ENCODE measurements around the gene CCDC174.
"Not testable (repeated sequence)": the region's sequence is repeated elsewhere in the genome, so short reads cannot be mapped to it uniquely, and the experiment has no call there.

DNA sequence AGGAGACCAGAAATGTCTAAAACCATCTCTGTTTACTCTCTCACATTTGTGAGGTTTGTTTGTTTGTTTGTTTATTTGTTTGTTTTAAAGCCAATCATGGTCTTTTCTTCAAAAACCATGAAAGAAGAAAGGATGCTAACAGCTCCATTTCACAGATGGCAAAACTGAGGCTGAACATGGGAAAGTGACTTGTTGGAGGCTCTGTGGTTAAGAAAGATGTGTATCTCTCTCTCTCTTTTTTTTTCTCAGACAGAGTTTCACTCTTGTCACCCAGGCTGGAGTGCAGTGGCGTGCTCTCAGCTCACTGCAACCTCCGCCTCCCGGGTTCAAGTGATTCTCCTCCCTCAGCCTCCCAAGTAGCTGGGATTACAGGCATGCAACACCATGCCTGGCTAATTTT lies 42.5 kb upstream of the CCDC174 start:
- TF ChIP-seq POLR2AphosphoS5 (IDR thresholded peaks at IDR 0.05; ENCODE audit: low read depth, low read length); POLR2A (IDR thresholded peaks at IDR 0.05; ENCODE audit: low read depth, low read length); TAF1 (IDR thresholded peaks at IDR 0.05; ENCODE audit: low read depth, low read length); PAX5 (IDR thresholded peaks at IDR 0.05; ENCODE audit: insufficient read depth, low read length, severe bottlenecking); POU2F2 (IDR thresholded peaks at IDR 0.05; ENCODE audit: low read depth, low read length): not testable (repeated sequence)

All from GM12891 (cell line).